ENCODE results near the gene XAF1. TPM values are rescaled to one million over a fixed set of nuclear protein-coding genes. Genes with fewer than 3 reads are reported as not detected.
"Not testable (repeated sequence)": the region's sequence is repeated elsewhere in the genome, so short reads cannot be mapped to it uniquely, and the experiment has no call there.

XAF1 gene
- total RNA-seq, 1 donor from 2014 or later, result 41.7 TPM

DNA sequence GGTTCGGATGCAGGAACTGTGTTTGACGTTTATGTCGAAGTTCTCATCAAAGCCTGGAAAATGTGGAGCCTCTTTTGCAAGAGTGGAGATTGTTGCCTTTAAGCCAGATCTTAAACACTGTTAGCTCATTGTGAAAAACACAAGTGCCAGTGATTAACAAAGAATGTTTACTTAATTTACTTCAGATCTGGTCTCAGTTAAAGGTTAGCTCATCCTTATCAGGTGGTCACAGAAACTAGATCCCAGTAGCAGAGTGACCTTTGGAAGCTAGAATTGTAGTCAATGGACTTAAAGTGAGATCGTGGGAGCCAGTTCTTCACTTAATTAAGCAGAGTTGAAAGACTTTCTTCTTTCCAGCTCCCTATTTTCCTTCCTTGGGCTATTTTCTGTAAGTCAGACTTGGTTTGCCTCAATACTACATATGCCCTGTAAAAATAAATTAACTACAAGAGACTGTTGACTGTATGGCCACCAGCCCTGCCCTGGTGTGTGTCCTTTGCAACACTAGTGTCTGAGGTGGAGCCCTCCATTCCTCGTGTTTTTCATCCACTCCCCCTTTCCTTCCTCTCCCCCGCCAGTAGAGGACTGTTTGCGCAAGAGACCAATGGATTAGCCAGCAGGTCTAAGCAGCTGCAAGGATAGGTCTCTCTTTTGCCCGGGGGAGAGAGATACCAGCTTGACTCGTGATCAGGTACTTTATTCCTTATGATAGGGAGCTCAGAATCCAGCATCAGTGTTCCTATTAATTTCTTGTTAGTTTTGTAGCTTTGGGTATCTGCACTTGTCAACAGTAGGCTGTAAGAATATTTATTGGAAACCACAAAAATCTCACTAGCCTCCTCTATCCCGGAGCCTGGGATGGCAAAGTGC is 40.4 kb downstream of the XAF1 start:
- intact Hi-C loops (cut with micrococcal nuclease), result no loop called here
- H3K36me3 Mint-ChIP-seq (ENCODE audit: low read depth), result no peaks in the 10 kb centered on the region
- H3K9me3 Mint-ChIP-seq, result no peaks in the 10 kb centered on the region

GRCh38 chr17:6796887-6797490 is 41.1 kb downstream of the XAF1 start:
- no peaks in the 10 kb centered on the region for H3K36me3 Mint-ChIP-seq (ENCODE audit: low read depth)
- H3K27me3 Mint-ChIP-seq (ENCODE audit: insufficient read depth), result peaks cover 14% of the 10 kb centered on the region
- H3K9me3 Mint-ChIP-seq, result no peaks in the 10 kb centered on the region
- H3K4me1 Mint-ChIP-seq (ENCODE audit: low read depth), result peaks cover 6% of the 10 kb centered on the region
- no peak overlapping the region for H3K4me3 Mint-ChIP-seq
- DNase-seq (ENCODE audit: low spot score), result no peak
- intact Hi-C loops (cut with micrococcal nuclease), result no loop called here
- H3K27ac Mint-ChIP-seq, result no peak overlapping the region

More for the DNA sequence above, 40.4 kb downstream of the XAF1 start:
- Mint-ChIP-seq H3K27me3 (ENCODE audit: insufficient read depth) (peaks cover 14% of the 10 kb centered on the region), H3K4me1 (ENCODE audit: low read depth) (peaks cover 6% of the 10 kb centered on the region), H3K4me3 (no peak overlapping the region), H3K27ac (no peak overlapping the region)
- no peak for DNase-seq (ENCODE audit: low spot score)

GRCh38 chr17:6797718-6798351 is 42.0 kb downstream of the XAF1 start:
- Mint-ChIP-seq H3K27me3 (ENCODE audit: insufficient read depth) (peaks cover 10% of the 10 kb centered on the region), H3K27ac (no peak overlapping the region), H3K4me3 (no peak overlapping the region), H3K36me3 (ENCODE audit: low read depth) (no peaks in the 10 kb centered on the region), H3K9me3 (no peaks in the 10 kb centered on the region), H3K4me1 (ENCODE audit: low read depth) (peaks cover 6% of the 10 kb centered on the region)
- intact Hi-C loops (cut with micrococcal nuclease), result no loop called here
- no peak for DNase-seq (ENCODE audit: low spot score)

DNA sequence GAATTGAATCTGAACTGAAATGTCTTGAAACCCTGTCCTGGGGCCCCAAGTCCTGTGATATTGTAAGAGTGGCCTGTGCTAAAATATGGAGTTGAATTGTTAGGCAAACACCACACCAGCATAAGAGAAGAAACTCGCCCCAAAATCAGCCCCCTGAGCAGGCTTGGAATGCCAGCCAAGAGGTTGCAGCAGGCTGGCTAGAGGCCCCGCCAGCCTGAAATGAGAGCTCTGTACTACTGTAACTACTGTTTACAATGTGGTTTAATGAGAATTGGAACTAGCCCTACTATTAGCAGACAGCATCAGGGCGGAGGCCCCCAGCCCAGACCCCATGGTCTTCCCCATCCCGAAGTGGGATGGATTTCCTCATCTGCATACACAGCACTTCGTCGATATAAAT is 43.9 kb downstream of the XAF1 start:
- Mint-ChIP-seq H3K9me3 (no peaks in the 10 kb centered on the region), H3K36me3 (ENCODE audit: low read depth) (no peaks in the 10 kb centered on the region), H3K27me3 (ENCODE audit: insufficient read depth) (peaks cover 10% of the 10 kb centered on the region), H3K27ac (no peak overlapping the region), H3K4me3 (no peak overlapping the region), H3K4me1 (ENCODE audit: low read depth) (no peaks in the 10 kb centered on the region)
- DNase-seq (ENCODE audit: low spot score), result no peak
- intact Hi-C loops (cut with micrococcal nuclease), result no loop called here

GRCh38 chr17:6800422-6801027 is 44.7 kb downstream of the XAF1 start:
- Mint-ChIP-seq H3K4me1 (ENCODE audit: low read depth) (no peaks in the 10 kb centered on the region), H3K4me3 (no peak overlapping the region), H3K9me3 (no peaks in the 10 kb centered on the region), H3K27me3 (ENCODE audit: insufficient read depth) (peaks cover 13% of the 10 kb centered on the region), H3K36me3 (ENCODE audit: low read depth) (no peaks in the 10 kb centered on the region), H3K27ac (no peak overlapping the region)
- intact Hi-C loops (cut with micrococcal nuclease), result no loop called here
- DNase-seq (ENCODE audit: low spot score), result no peak

GRCh38 chr17:6811510-6811909 is 55.7 kb downstream of the XAF1 start:
- no peak overlapping the region for H3K4me3 Mint-ChIP-seq
- no peaks in the 10 kb centered on the region for H3K36me3 Mint-ChIP-seq (ENCODE audit: low read depth)
- no peaks in the 10 kb centered on the region for H3K9me3 Mint-ChIP-seq
- H3K4me1 Mint-ChIP-seq (ENCODE audit: low read depth), result no peaks in the 10 kb centered on the region
- intact Hi-C loops (cut with micrococcal nuclease), result no loop called here
- H3K27ac Mint-ChIP-seq, result no peak overlapping the region
- DNase-seq (ENCODE audit: low spot score), result no peak
- H3K27me3 Mint-ChIP-seq (ENCODE audit: insufficient read depth), result peaks cover 6% of the 10 kb centered on the region

GRCh38 chr17:6812295-6812694 is 56.4 kb downstream of the XAF1 start:
- intact Hi-C loops (cut with micrococcal nuclease), result no loop called here
- no peak for DNase-seq (ENCODE audit: low spot score)
- H3K27ac Mint-ChIP-seq, result no peak overlapping the region
- H3K4me1 Mint-ChIP-seq (ENCODE audit: low read depth), result no peaks in the 10 kb centered on the region
- no peaks in the 10 kb centered on the region for H3K9me3 Mint-ChIP-seq
- H3K4me3 Mint-ChIP-seq, result no peak overlapping the region
- H3K36me3 Mint-ChIP-seq (ENCODE audit: low read depth), result no peaks in the 10 kb centered on the region
- H3K27me3 Mint-ChIP-seq (ENCODE audit: insufficient read depth), result peaks cover 6% of the 10 kb centered on the region

GRCh38 chr17:6815775-6816174 is 59.9 kb downstream of the XAF1 start:
- H3K27me3 Mint-ChIP-seq (ENCODE audit: insufficient read depth), result peaks cover 13% of the 10 kb centered on the region
- no peak overlapping the region for H3K4me3 Mint-ChIP-seq
- no peaks in the 10 kb centered on the region for H3K4me1 Mint-ChIP-seq (ENCODE audit: low read depth)
- no peak for DNase-seq (ENCODE audit: low spot score)
- intact Hi-C loops (cut with micrococcal nuclease), result no loop called here
- no peaks in the 10 kb centered on the region for H3K36me3 Mint-ChIP-seq (ENCODE audit: low read depth)
- H3K27ac Mint-ChIP-seq, result no peak overlapping the region
- H3K9me3 Mint-ChIP-seq, result no peaks in the 10 kb centered on the region

DNA sequence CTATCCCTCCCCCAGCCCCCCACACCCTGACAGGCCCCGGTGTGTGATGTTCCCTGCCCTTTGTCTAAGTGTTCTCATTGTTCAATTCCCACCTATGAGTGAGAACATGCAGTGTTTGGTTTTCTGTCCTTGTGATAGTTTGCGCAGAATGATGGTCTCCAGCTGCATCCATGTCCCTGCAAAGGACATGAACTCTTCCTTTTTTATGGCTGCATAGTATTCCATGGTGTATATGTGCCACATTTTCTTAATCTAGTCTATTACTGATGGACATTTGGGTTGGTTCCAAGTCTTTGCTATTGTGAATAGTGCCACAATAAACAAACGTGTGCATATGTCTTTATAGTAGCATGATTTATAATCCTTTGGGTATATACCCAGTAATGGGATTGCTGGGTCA is 60.5 kb downstream of the XAF1 start:
- intact Hi-C loops (cut with micrococcal nuclease); H3K4me3 Mint-ChIP-seq; H3K27ac Mint-ChIP-seq; H3K4me1 Mint-ChIP-seq (ENCODE audit: low read depth); H3K36me3 Mint-ChIP-seq (ENCODE audit: low read depth); H3K9me3 Mint-ChIP-seq; DNase-seq (ENCODE audit: low spot score): not testable (repeated sequence)
- peaks cover 18% of the 10 kb centered on the region for H3K27me3 Mint-ChIP-seq (ENCODE audit: insufficient read depth)

GRCh38 chr17:6818938-6819337 is 63.1 kb downstream of the XAF1 start:
- no peaks in the 10 kb centered on the region for H3K9me3 Mint-ChIP-seq
- H3K36me3 Mint-ChIP-seq (ENCODE audit: low read depth), result no peaks in the 10 kb centered on the region
- DNase-seq (ENCODE audit: low spot score), result no peak
- H3K4me3 Mint-ChIP-seq, result no peak overlapping the region
- intact Hi-C loops (cut with micrococcal nuclease), result no loop called here
- peaks cover 32% of the 10 kb centered on the region for H3K27me3 Mint-ChIP-seq (ENCODE audit: insufficient read depth)
- H3K27ac Mint-ChIP-seq, result no peak overlapping the region
- H3K4me1 Mint-ChIP-seq (ENCODE audit: low read depth), result no peaks in the 10 kb centered on the region

- Mint-ChIP-seq H3K9me3 (no peaks in the 10 kb centered on the region), H3K27ac (no peak overlapping the region), H3K4me3 (no peak overlapping the region), H3K27me3 (ENCODE audit: insufficient read depth) (peaks cover 44% of the 10 kb centered on the region), H3K36me3 (ENCODE audit: low read depth) (no peaks in the 10 kb centered on the region), H3K4me1 (ENCODE audit: low read depth) (no peaks in the 10 kb centered on the region)
- intact Hi-C loops (cut with micrococcal nuclease), result no loop called here
- no peak for DNase-seq (ENCODE audit: low spot score)
These were observed 67.2 kb downstream of the XAF1 start for GRCh38 chr17:6823011-6823442.

Measured in activated T-helper 1 cell treated with anti-CD3 and anti-CD28 coated beads, Interleukin-12 subunit alpha, Interleukin-12 subunit beta, Interleukin-2, Interleukin-4 antibody, amounts not matched to agents 30 ng/mL and 10 ng/mL and 1 ng/mL, durations not matched to agents 14 hours and 24 hours and 36 hours (primary cell).